Left renal pelvis (tissue), 4 donors: ENCODE results near the gene SPECC1L. TPM values are rescaled to one million over a fixed set of nuclear protein-coding genes. Genes with fewer than 3 reads are reported as not detected.
"Not testable (repeated sequence)": the region's sequence is repeated elsewhere in the genome, so short reads cannot be mapped to it uniquely, and the experiment has no call there.

Experiments
- DNase-seq, 4 donors: peaks; one replicate each; pipeline ENCODE4 v3.0.0-alpha.2; 2013; ENCODE audit warnings: low read depth in 4 of 4, low spot score in 3 of 4
- polyA plus RNA-seq, 4 donors: library from polyadenylated mRNA; unstranded; fragments of 120-200 nt; gene quantifications; one replicate each; pipeline ENCODE4 v1.2.1, GENCODE V29; 2013; ENCODE audit not compliant: insufficient read length in 4 of 4

Gene SPECC1L
- polyA plus RNA-seq, 4 donors, result 44.0 to 57.9 (median 46.5) TPM

GRCh38 chr22:24317511-24317910 lies 46.9 kb downstream of the SPECC1L start:
- DNase-seq, result not testable (repeated sequence)

- DNase-seq, result no peak
Observed at GRCh38 chr22:24319451-24319850, 48.8 kb downstream of the SPECC1L start.

- DNase-seq, result no peak
Observed at GRCh38 chr22:24321999-24322398, 51.4 kb downstream of the SPECC1L start.

GRCh38 chr22:24322522-24322921 lies 51.9 kb downstream of the SPECC1L start:
- DNase-seq, result no peak

GRCh38 chr22:24323233-24323632 lies 52.6 kb downstream of the SPECC1L start:
- DNase-seq, result no peak

GRCh38 chr22:24323695-24324094 lies 53.1 kb downstream of the SPECC1L start:
- no peak for DNase-seq

GRCh38 chr22:24324137-24324536 lies 53.5 kb downstream of the SPECC1L start:
- no peak for DNase-seq

- peak; percentile 53 to 67 (median 54) for DNase-seq
Observed at GRCh38 chr22:24325105-24325757, 54.6 kb downstream of the SPECC1L start.

GRCh38 chr22:24326266-24326665 lies 55.6 kb downstream of the SPECC1L start:
- no peak for DNase-seq

GRCh38 chr22:24327832-24328231 lies 57.2 kb downstream of the SPECC1L start:
- DNase-seq, result no peak

- no peak for DNase-seq
Observed at GRCh38 chr22:24329453-24329852, 58.8 kb downstream of the SPECC1L start.

GRCh38 chr22:24330636-24331035 lies 60.0 kb downstream of the SPECC1L start:
- DNase-seq, result no peak

GRCh38 chr22:24331468-24332440 lies 61.1 kb downstream of the SPECC1L start:
- DNase-seq, result no peak

GRCh38 chr22:24333301-24333700 lies 62.7 kb downstream of the SPECC1L start:
- DNase-seq, result no peak

- no peak for DNase-seq
Observed at GRCh38 chr22:24335496-24335895, 64.9 kb downstream of the SPECC1L start.

GRCh38 chr22:24337894-24338645 lies 67.4 kb downstream of the SPECC1L start:
- no peak for DNase-seq

- DNase-seq, result no peak
Observed at GRCh38 chr22:24338726-24339451, 68.3 kb downstream of the SPECC1L start.

- DNase-seq, result no peak
Observed at GRCh38 chr22:24339452-24339747, 68.8 kb downstream of the SPECC1L start.

- DNase-seq, result no peak
Observed at GRCh38 chr22:24341627-24342026, 71.0 kb downstream of the SPECC1L start.

- DNase-seq, result no peak
Observed at GRCh38 chr22:24350627-24351026, 80.0 kb downstream of the SPECC1L start.

GRCh38 chr22:24353121-24353520 lies 82.5 kb downstream of the SPECC1L start:
- DNase-seq, result no peak
